Measurements from ENCODE around the gene ARHGEF2. TPM values are rescaled to one million over a fixed set of nuclear protein-coding genes. Genes with fewer than 3 reads are reported as not detected.
A peak's percentile ranks its signal among the peaks of the same experiment; 100 is the strongest.

ARHGEF2 gene
- total RNA-seq, 1 donor, result 137 TPM

- H3K4me3 ChIP-seq (ENCODE audit: low read depth, low read length), result peak within 1 kb of the TSS; percentile 90
- no peak for TF ChIP-seq CTCF (IDR thresholded peaks at IDR 0.05; ENCODE audit: insufficient read depth, low read depth, low read length)
- DNase-seq (ENCODE audit: low read depth), result peak; percentile 94
Observed at GRCh38 chr1:156020293-156021092, 42.1 kb upstream of the ARHGEF2 start, which contains the start of gene SSR2. Gene SSR2 (minus strand): TSS chr1:156020951. CDS start chr1:156020167, 784 bp downstream.

- TF ChIP-seq CTCF (IDR thresholded peaks at IDR 0.05; ENCODE audit: insufficient read depth, low read depth, low read length), result no peak
- H3K4me3 ChIP-seq (ENCODE audit: low read depth, low read length), result peak overlapping the region; percentile 90
- DNase-seq (ENCODE audit: low read depth), result no peak
Observed at GRCh38 chr1:156019946-156020292, 41.6 kb upstream of the ARHGEF2 start.

GRCh38 chr1:156014829-156015228, 36.5 kb upstream of the ARHGEF2 start:
- no peak overlapping the region for H3K4me3 ChIP-seq (ENCODE audit: low read depth, low read length)
- TF ChIP-seq CTCF (IDR thresholded peaks at IDR 0.05; ENCODE audit: insufficient read depth, low read depth, low read length), result no peak
- no peak for DNase-seq (ENCODE audit: low read depth)

GRCh38 chr1:156012051-156012817, 33.9 kb upstream of the ARHGEF2 start:
- TF ChIP-seq CTCF (IDR thresholded peaks at IDR 0.05; ENCODE audit: insufficient read depth, low read depth, low read length), result no peak
- H3K4me3 ChIP-seq (ENCODE audit: low read depth, low read length), result no peak overlapping the region
- no peak for DNase-seq (ENCODE audit: low read depth)

- TF ChIP-seq CTCF (IDR thresholded peaks at IDR 0.05; ENCODE audit: insufficient read depth, low read depth, low read length), result no peak
- no peak overlapping the region for H3K4me3 ChIP-seq (ENCODE audit: low read depth, low read length)
- no peak for DNase-seq (ENCODE audit: low read depth)
Observed at GRCh38 chr1:156009404-156009803, 31.1 kb upstream of the ARHGEF2 start.

GRCh38 chr1:156006666-156007376, 28.5 kb upstream of the ARHGEF2 start:
- no peak for DNase-seq (ENCODE audit: low read depth)
- no peak for TF ChIP-seq CTCF (IDR thresholded peaks at IDR 0.05; ENCODE audit: insufficient read depth, low read depth, low read length)
- H3K4me3 ChIP-seq (ENCODE audit: low read depth, low read length), result no peak overlapping the region
